ENCODE measurements around the gene TSPYL4. TPM values are rescaled to one million over a fixed set of nuclear protein-coding genes. Genes with fewer than 3 reads are reported as not detected.
A peak's percentile ranks its signal among the peaks of the same experiment; 100 is the strongest.

The TSPYL4 gene
- total RNA-seq: 8.8 TPM

DNA sequence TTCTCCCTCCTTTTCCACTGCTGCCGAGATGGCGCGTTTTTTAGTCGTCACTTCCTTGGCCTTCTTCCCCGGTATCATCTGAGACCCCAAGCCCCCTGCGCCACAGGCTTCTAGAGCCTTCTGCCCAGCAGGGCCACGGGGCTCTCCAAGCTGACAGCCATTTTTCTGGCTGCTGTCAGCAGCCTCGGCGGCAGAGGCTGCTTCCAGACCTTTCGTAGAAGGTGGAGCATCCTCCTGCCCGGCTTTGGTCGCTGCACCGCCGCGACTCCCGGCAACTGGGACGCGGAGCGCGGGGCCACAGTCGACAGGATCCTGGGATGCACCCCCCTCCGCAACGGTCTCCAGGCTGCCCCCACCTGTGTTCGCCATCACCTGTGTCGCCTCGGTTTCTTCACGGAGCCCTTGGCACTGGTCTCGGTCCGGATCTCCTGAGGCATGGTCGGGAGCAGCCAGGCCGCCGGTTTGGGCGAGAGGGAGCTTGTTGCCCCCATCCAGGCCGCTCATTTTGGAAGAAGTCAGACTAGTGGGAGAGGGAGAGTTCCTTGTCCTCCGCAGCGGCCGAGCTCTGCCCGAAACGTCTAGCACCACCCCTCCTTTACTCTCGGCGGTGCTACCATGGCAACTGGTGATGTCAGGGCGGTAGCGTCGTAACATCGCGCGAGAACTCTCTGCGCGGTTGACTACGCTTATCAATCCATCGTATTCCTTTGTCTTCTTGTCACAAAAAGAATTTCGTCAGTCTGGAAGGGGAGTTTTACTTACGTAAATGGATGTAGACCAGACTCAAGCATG, at the start of gene TSPYL4:
TSPYL4 (minus strand) TSS at position 571 of the 792 bp plus-strand sequence; CDS start at position 504, 67 bp downstream.
- TF ChIP-seq, protein P1, sequence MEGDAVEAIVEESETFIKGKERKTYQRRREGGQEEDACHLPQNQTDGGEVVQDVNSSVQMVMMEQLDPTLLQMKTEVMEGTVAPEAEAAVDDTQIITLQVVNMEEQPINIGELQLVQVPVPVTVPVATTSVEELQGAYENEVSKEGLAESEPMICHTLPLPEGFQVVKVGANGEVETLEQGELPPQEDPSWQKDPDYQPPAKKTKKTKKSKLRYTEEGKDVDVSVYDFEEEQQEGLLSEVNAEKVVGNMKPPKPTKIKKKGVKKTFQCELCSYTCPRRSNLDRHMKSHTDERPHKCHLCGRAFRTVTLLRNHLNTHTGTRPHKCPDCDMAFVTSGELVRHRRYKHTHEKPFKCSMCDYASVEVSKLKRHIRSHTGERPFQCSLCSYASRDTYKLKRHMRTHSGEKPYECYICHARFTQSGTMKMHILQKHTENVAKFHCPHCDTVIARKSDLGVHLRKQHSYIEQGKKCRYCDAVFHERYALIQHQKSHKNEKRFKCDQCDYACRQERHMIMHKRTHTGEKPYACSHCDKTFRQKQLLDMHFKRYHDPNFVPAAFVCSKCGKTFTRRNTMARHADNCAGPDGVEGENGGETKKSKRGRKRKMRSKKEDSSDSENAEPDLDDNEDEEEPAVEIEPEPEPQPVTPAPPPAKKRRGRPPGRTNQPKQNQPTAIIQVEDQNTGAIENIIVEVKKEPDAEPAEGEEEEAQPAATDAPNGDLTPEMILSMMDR (IDR thresholded peaks at IDR 0.05): no peak
- intact Hi-C loops (cut with DNase I): loop anchor here (1.0 to 2.0 kb wide), 2 partner anchors 26 to 153 kb away; partner anchors contain the start of genes NT5DC1 and TSPYL1
- H3K4me3 ChIP-seq: peak within 1 kb of the TSS; percentile 66 to 90
- H3K4me1 ChIP-seq: peaks cover 11 to 26% of the 10 kb centered on the region in 2 donors
- H3K36me3 ChIP-seq: no peaks in the 10 kb centered on the region
- no peaks in the 10 kb centered on the region for H3K27me3 ChIP-seq
- peak; percentile 75 to 97 for DNase-seq (ENCODE audit: low spot score in 2 of 2)
- no peaks in the 10 kb centered on the region for H3K9me3 ChIP-seq
- H3K27ac ChIP-seq: peak within 1 kb of the TSS; percentile 83 to 92

DNA sequence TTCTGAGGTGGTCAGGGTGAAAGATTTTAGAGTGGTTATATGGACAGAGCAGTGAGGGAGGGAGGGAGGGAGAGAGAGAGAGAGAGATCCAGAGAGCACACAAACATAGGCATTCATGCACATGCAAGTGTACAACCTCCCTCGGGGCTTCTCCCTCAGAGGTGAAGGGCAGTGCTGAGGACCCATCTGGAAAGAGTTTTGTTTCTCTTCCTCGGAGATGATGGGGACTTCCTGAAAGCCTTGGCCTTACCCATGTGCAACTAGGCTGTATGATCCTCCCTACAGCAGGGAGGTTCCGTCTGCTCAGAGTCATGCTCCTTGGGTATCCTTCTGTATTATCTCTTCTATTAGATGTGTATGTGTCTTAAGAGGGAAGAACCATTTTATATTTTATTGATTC, 47.2 kb upstream of the TSPYL4 start:
- no peaks in the 10 kb centered on the region for H3K4me1 ChIP-seq
- no peak for DNase-seq (ENCODE audit: low spot score in 2 of 2)
- peaks cover 0 to 6% of the 10 kb centered on the region in 2 donors for H3K9me3 ChIP-seq
- no peaks in the 10 kb centered on the region for H3K27me3 ChIP-seq
- H3K27ac ChIP-seq: no peak overlapping the region
- TF ChIP-seq, protein P1 (IDR thresholded peaks at IDR 0.05): no peak
- intact Hi-C loops (cut with DNase I): no loop called here
- H3K4me3 ChIP-seq: no peak overlapping the region
- H3K36me3 ChIP-seq: no peaks in the 10 kb centered on the region

DNA sequence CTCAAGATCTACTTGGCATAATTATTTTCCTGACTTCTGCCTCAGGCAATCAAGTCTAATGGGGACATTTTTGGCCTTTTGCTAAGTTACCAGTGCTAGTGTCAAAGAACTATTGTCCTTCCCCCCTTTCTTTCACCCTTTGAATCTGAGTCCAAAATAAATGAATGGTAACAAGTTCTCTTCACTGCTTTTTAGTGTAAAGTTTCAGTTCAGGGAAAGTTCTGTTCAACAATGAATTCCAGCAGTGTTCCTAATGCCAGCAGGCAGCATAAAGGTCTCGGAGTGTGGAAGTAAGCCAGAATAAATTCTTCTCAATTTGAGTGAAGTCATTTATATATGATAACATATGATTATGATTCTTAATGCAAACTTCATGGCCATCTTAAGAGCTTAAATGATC, 46.7 kb upstream of the TSPYL4 start:
- no peak for DNase-seq (ENCODE audit: low spot score in 2 of 2)
- no peaks in the 10 kb centered on the region for H3K36me3 ChIP-seq
- TF ChIP-seq, protein P1 (IDR thresholded peaks at IDR 0.05): no peak
- intact Hi-C loops (cut with DNase I): no loop called here
- no peaks in the 10 kb centered on the region for H3K27me3 ChIP-seq
- peaks cover 0 to 6% of the 10 kb centered on the region in 2 donors for H3K9me3 ChIP-seq
- no peak overlapping the region for H3K4me3 ChIP-seq
- no peaks in the 10 kb centered on the region for H3K4me1 ChIP-seq
- no peak overlapping the region for H3K27ac ChIP-seq

DNA sequence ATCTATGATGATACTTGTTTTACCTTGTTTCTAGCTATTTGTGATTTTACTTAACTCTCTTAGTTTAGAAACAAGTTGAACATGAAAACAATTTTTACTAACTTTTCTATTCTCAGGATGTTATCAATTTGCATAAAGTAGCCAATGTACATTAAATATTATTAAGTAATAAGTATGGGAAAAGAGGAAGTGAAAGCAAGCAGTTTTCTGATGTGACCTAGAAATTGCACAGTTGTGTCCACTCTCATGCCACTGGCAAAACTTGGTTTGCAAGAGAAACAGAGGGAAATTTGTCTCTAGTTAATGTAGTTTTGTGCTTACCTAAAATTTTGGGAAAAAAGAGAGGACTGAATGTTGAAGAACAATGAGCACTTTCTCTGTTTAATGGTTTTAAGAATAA, 45.1 kb upstream of the TSPYL4 start:
- H3K4me1 ChIP-seq: no peaks in the 10 kb centered on the region
- H3K9me3 ChIP-seq: peaks cover 0 to 6% of the 10 kb centered on the region in 2 donors
- no peaks in the 10 kb centered on the region for H3K36me3 ChIP-seq
- no peaks in the 10 kb centered on the region for H3K27me3 ChIP-seq
- TF ChIP-seq, protein P1 (IDR thresholded peaks at IDR 0.05): no peak
- intact Hi-C loops (cut with DNase I): no loop called here
- DNase-seq (ENCODE audit: low spot score in 2 of 2): no peak
- H3K4me3 ChIP-seq: no peak overlapping the region
- H3K27ac ChIP-seq: no peak overlapping the region

DNA sequence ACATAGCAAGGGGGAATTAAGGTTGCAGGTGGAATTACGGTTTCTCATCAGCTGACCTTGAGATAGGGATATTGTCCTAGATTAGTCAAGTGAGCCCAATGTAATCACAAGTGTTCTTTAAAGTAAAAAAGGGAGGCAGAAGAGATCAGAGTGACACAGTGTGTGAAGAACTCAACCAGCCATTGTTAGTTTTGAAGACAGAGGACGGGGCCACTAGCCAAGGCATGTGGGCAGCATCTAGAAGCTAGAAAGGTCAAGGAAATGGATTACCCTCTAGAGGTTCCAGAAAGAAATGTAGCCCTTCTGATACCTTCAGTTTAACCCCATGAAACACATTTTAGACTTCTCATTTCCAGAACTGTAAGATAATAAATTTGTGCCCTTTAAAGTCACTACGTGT, 44.4 kb upstream of the TSPYL4 start:
- no peak for DNase-seq (ENCODE audit: low spot score in 2 of 2)
- intact Hi-C loops (cut with DNase I): no loop called here
- H3K27me3 ChIP-seq: no peaks in the 10 kb centered on the region
- TF ChIP-seq, protein P1 (IDR thresholded peaks at IDR 0.05): no peak
- no peaks in the 10 kb centered on the region for H3K4me1 ChIP-seq
- no peak overlapping the region for H3K4me3 ChIP-seq
- H3K27ac ChIP-seq: no peak overlapping the region
- peaks cover 0 to 6% of the 10 kb centered on the region in 2 donors for H3K9me3 ChIP-seq
- no peaks in the 10 kb centered on the region for H3K36me3 ChIP-seq
